ENCODE data around the gene RCC2.

The RCC2 gene

DNA sequence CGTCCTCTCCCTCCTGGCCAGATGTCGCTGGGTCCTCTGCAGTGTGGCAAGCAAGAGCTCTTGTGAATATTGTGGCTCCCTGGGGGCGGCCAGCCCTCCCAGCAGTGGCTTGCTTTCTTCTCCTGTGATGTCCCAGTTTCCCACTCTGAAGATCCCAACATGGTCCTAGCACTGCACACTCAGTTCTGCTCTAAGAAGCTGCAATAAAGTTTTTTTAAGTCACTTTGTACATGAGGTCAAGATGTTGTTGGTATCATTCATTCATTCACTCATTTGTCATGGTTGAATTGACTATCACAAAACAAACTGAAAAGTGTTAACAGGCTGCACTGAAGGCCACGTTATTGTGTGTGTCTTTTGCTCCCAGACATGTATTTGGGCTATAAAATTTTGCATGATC lies 75.7 kb downstream of the RCC2 start:
- Histone ChIP-seq H3K27me3 (ENCODE audit: control insufficient read depth in 1 of 2, insufficient read depth in 2 of 2, low read length in 2 of 2) (peaks cover 0 to 26% of the 10 kb centered on the region in 2 donors), H3K4me1 (ENCODE audit: insufficient read depth, low read length) (no peaks in the 10 kb centered on the region), H3K9me3 (ENCODE audit: low read length) (no peaks in the 10 kb centered on the region), H3K4me3 (ENCODE audit: low read depth in 1 of 2, low read length in 2 of 2) (no peak overlapping the region), H3K27ac (ENCODE audit: low read depth, low read length) (no peak overlapping the region), H3K36me3 (ENCODE audit: insufficient read depth, low read length) (no peaks in the 10 kb centered on the region), H3K9ac (ENCODE audit: low read length) (no peak overlapping the region)

DNA sequence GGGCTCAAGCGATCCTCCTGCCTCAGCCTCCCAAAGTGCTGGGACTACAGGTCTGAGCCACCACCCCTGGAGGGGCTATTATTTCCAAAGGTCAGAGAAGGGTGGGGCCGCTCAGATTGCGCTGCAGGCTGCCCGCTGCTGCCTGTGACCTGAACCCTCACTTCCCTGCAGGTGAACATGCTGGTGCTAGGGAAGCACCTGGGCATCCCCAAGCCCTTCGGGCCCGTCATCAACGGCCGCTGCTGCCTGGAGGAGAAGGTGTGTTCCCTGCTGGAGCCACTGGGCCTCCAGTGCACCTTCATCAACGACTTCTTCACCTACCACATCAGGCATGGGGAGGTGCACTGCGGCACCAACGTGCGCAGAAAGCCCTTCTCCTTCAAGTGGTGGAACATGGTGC lies 76.1 kb downstream of the RCC2 start:
- no peak overlapping the region for H3K27ac ChIP-seq (ENCODE audit: low read depth, low read length)
- no peaks in the 10 kb centered on the region for H3K9me3 ChIP-seq (ENCODE audit: low read length)
- H3K4me3 ChIP-seq (ENCODE audit: low read depth in 1 of 2, low read length in 2 of 2) = no peak overlapping the region
- no peaks in the 10 kb centered on the region for H3K4me1 ChIP-seq (ENCODE audit: insufficient read depth, low read length)
- H3K36me3 ChIP-seq (ENCODE audit: insufficient read depth, low read length) = no peaks in the 10 kb centered on the region
- no peak overlapping the region for H3K9ac ChIP-seq (ENCODE audit: low read length)
- peaks cover 0 to 26% of the 10 kb centered on the region in 2 donors for H3K27me3 ChIP-seq (ENCODE audit: control insufficient read depth in 1 of 2, insufficient read depth in 2 of 2, low read length in 2 of 2)

GRCh38 chr1:17361687-17362086 lies 77.8 kb downstream of the RCC2 start:
- Histone ChIP-seq H3K4me3 (ENCODE audit: low read depth in 1 of 2, low read length in 2 of 2) (no peak overlapping the region), H3K9ac (ENCODE audit: low read length) (no peak overlapping the region), H3K27me3 (ENCODE audit: control insufficient read depth in 1 of 2, insufficient read depth in 2 of 2, low read length in 2 of 2) (peaks cover 0 to 21% of the 10 kb centered on the region in 2 donors), H3K4me1 (ENCODE audit: insufficient read depth, low read length) (no peaks in the 10 kb centered on the region), H3K9me3 (ENCODE audit: low read length) (no peaks in the 10 kb centered on the region), H3K36me3 (ENCODE audit: insufficient read depth, low read length) (no peaks in the 10 kb centered on the region), H3K27ac (ENCODE audit: low read depth, low read length) (no peak overlapping the region)

GRCh38 chr1:17360272-17360956 lies 79.1 kb downstream of the RCC2 start:
- H3K9me3 ChIP-seq (ENCODE audit: low read length) = no peaks in the 10 kb centered on the region

DNA sequence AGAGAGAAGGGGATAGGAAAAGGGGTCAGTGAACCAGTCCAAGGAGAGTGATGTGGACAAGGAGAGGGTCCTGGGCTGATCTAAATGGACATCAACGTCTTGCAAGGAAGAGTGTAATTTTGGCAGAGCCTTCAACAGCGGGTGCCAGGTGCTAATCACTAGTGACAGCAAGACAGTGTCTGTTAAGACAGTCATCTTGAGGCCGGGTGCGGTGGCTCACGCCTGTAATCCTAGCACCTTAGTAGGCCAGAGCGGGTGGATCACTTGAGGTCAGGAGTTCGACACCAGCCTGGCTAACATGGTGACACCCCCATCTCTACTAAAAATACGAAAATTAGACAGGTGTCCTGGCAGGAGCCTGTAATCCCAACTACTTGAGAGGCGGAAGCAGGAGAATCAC lies 79.7 kb downstream of the RCC2 start:
- Histone ChIP-seq H3K27ac (ENCODE audit: low read depth, low read length) (no peak overlapping the region), H3K4me1 (ENCODE audit: insufficient read depth, low read length) (no peaks in the 10 kb centered on the region), H3K9ac (ENCODE audit: low read length) (no peak overlapping the region), H3K4me3 (ENCODE audit: low read depth in 1 of 2, low read length in 2 of 2) (no peak overlapping the region), H3K36me3 (ENCODE audit: insufficient read depth, low read length) (no peaks in the 10 kb centered on the region), H3K9me3 (ENCODE audit: low read length) (no peaks in the 10 kb centered on the region), H3K27me3 (ENCODE audit: control insufficient read depth in 1 of 2, insufficient read depth in 2 of 2, low read length in 2 of 2) (peaks cover 0 to 18% of the 10 kb centered on the region in 2 donors)

More at GRCh38 chr1:17360272-17360956, 79.1 kb downstream of the RCC2 start:
- H3K36me3 ChIP-seq (ENCODE audit: insufficient read depth, low read length) = no peaks in the 10 kb centered on the region
- H3K27me3 ChIP-seq (ENCODE audit: control insufficient read depth in 1 of 2, insufficient read depth in 2 of 2, low read length in 2 of 2) = peaks cover 0 to 18% of the 10 kb centered on the region in 2 donors
- H3K4me1 ChIP-seq (ENCODE audit: insufficient read depth, low read length) = no peaks in the 10 kb centered on the region
- no peak overlapping the region for H3K4me3 ChIP-seq (ENCODE audit: low read depth in 1 of 2, low read length in 2 of 2)
- H3K27ac ChIP-seq (ENCODE audit: low read depth, low read length) = no peak overlapping the region
- H3K9ac ChIP-seq (ENCODE audit: low read length) = no peak overlapping the region

GRCh38 chr1:17359031-17359430 lies 80.4 kb downstream of the RCC2 start:
- Histone ChIP-seq H3K36me3 (ENCODE audit: insufficient read depth, low read length) (no peaks in the 10 kb centered on the region), H3K4me1 (ENCODE audit: insufficient read depth, low read length) (no peaks in the 10 kb centered on the region), H3K27ac (ENCODE audit: low read depth, low read length) (no peak overlapping the region), H3K4me3 (ENCODE audit: low read depth in 1 of 2, low read length in 2 of 2) (no peak overlapping the region), H3K27me3 (ENCODE audit: control insufficient read depth in 1 of 2, insufficient read depth in 2 of 2, low read length in 2 of 2) (peaks cover 0 to 12% of the 10 kb centered on the region in 2 donors), H3K9me3 (ENCODE audit: low read length) (no peaks in the 10 kb centered on the region), H3K9ac (ENCODE audit: low read length) (no peak overlapping the region)

- Histone ChIP-seq H3K9me3 (ENCODE audit: low read length) (no peaks in the 10 kb centered on the region), H3K9ac (ENCODE audit: low read length) (no peak overlapping the region), H3K36me3 (ENCODE audit: insufficient read depth, low read length) (no peaks in the 10 kb centered on the region), H3K27me3 (ENCODE audit: control insufficient read depth in 1 of 2, insufficient read depth in 2 of 2, low read length in 2 of 2) (peaks cover 0 to 8% of the 10 kb centered on the region in 2 donors), H3K4me3 (ENCODE audit: low read depth in 1 of 2, low read length in 2 of 2) (no peak overlapping the region), H3K27ac (ENCODE audit: low read depth, low read length) (no peak overlapping the region), H3K4me1 (ENCODE audit: insufficient read depth, low read length) (no peaks in the 10 kb centered on the region)
Measured at GRCh38 chr1:17358557-17358956, 80.9 kb downstream of the RCC2 start.
